ENCODE data around the gene GPN2.
A peak's percentile ranks its signal among the peaks of the same experiment; 100 is the strongest.
"Not testable (repeated sequence)": the region's sequence is repeated elsewhere in the genome, so short reads cannot be mapped to it uniquely, and the experiment has no call there.

The GPN2 gene

DNA sequence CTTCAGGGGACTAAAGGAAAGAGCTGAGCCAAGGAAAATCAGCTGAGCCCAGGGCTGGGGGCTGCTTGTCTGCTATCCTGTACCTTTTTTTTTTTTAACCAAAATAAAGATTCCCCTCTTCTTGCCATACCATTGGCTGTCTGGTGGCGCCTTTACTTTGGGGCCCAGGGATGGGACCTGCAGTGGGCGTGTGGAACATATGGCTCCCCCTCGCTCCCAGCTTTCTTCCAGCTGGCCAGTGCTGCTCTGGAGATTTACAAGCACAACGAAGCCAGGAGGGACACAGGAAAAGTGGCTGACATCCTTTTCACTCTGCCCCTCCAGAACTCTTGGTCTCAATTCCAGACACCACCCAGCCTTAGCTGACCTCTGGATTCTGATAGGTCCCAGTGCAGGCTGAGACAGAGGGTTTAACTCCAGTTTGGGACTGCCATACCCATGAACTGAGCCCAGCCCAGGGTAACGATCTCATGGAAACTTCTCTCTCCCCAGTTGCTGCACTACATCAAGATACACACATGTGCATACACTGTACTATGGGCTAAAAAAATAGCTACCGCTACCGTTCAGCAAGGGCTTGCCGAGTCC lies 32.5 kb downstream of the GPN2 start:
- no peak for ATAC-seq
- no peak for DNase-seq

DNA sequence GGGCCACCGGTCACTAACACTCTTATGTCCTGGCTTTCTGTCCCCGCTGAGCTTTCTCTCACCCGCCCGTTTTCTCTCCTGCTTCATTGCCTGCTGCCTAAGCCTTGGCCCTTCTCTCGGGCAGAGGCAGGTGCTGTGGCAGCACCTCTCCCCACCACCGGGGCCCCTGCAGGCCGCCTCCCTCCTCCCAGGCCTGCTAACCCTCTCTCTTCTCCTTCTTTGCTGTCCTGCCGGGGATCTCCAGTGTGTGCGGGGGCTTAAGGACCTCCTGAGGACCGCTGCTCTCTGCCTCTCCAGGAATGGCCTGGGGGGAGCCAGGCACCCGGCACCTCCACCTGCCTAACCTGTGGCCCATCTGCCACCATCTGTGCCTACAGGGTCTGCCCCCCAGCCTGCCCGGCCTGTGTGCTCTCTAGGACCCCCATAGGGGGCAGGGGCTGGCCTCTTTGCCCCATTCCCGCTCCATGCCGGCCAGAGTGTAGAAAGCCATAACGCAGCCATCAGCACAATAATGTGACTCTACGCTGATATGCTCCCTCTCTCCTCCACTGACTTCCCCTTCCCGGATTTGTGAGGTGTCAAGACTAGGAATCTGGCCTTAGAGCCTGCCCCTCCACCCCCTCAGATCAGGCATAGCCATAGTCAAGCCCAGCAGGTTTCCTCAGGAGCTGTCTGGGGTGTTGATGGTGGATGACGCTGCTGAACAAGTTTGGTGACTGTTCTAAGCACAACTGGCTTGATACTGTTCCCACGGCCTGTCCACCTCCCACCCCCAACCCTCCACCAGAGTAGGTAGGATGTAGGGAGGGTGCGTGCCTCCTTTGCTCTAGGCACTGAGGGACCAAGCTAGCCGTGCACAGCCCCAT lies 33.2 kb downstream of the GPN2 start:
- peak; percentile 5 for ATAC-seq
- no peak for DNase-seq

DNA sequence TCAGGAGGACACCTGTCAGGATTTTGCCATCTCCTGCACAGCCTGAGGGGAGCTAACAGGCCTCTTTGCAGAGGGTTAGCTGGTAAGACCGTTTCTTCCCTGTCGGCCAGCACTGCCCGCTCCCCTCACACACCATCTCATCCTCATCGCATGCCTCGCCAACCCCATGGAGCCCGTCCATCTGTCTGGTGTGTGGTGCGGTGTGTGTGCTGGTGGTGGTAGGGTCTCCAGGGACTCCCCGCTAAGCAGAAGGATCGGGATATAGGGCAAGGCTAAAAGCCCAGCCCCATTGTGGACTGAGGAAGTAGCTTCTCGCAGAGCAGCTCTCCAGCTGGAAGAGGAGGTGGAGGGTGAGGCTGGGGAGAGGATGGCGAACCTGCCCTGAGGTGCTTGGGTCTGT lies 33.9 kb downstream of the GPN2 start:
- no peak for ATAC-seq

GRCh38 chr1:26855636-26856035 lies 34.4 kb downstream of the GPN2 start:
- ATAC-seq (no peak), DNase-seq (no peak)

More for the DNA sequence above, 33.9 kb downstream of the GPN2 start:
- no peak for DNase-seq

DNA sequence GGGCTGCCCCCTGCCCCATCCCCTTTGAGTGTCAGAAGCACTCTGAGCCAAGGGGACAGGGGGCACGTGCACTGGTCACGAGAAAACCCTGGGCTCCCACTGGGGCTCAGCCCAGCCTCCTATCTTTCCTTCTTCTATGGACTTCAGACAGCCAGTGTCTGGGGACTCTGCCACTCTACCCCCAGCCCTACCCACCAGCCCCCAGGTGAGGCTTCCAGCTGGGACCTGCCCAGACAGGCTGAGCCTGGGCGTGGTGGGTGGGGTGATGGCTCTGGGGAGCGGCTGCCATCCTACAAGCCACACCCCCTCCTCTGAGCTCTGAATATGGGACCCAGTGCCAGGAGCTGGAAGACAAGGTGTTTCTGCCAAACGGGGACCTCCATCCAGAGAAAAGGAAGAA lies 35.2 kb downstream of the GPN2 start:
- DNase-seq, result no peak

DNA sequence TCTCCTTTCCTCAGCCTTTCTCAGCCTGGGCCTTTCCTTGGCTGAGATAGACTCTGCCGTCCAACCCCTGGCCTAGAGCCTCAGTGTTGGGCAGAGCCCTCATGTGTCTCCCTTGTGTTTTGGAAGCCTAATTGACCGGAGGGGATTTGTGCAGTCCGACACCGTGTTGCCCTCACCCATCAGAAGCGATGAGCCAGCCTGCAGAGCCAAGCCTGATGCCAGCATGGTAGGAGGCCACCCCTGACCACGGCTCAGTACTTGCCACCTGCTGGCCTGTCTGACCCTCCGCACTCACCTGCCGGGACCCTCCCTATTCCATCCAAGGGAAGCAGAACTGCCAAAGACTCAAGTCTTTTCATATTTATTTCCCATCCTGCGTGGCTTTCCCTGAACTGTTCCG lies 36.5 kb downstream of the GPN2 start:
- DNase-seq (no peak), ATAC-seq (no peak)

More for the DNA sequence above, 35.2 kb downstream of the GPN2 start:
- no peak for ATAC-seq

DNA sequence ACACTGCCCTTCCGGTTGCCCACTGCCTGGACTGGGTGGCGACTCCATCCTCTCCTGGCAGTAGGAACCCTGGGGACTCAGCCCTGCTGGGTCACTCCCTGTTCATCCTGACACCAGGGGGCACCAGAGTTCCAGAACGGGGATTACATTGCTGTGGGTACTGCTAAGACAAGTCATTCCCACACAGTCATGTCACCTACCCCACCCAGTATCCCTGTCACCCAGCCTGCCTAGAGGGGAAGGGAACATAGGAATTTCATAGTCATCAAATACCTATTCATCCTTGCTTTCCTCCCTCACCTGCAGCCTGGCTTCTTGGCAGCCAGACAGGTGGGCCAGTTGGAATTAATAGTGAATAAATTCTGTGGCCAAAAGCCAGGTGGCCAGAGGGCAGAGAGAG lies 36.9 kb downstream of the GPN2 start:
- DNase-seq (peak; percentile 87), ATAC-seq (peak; percentile 73)

- ATAC-seq, result no peak
- no peak for DNase-seq
These were observed 37.4 kb downstream of the GPN2 start for GRCh38 chr1:26852701-26853100.

DNA sequence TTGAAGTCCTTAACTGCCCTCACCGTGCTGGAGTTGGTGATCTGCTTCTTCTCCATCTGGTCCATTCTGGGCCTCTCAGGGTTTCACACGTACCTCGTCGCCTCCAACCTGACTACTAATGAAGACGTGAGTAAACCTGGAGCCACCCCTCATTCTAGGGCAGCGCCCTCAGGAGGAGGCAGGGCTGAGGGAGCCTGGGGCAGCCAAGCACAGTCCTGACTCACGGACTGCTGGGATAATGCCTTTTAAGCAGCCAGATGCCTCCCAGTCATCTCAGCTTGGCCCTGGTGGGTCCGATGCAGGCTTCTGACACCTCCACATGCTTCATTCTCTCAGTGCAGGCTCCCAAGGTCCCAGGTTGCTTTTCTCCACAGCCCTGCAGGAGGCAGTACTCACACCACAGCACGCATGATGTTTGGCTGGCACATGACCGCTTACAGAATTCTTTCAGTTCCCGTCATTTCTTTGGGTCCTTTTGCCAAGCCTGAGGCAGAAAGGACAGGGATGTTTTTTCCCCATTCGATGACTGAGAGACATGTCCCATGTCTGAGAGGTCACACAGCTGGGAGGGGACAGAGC lies 38.9 kb downstream of the GPN2 start:
- ATAC-seq, result no peak
- DNase-seq, result no peak

- DNase-seq (no peak), ATAC-seq (peak; percentile 45)
These were observed 40.9 kb downstream of the GPN2 start for GRCh38 chr1:26848941-26849774.

- no peak for ATAC-seq
- no peak for DNase-seq
These were observed 41.6 kb downstream of the GPN2 start for GRCh38 chr1:26848499-26848898.

- not testable (repeated sequence) for ATAC-seq, DNase-seq
These were observed 42.3 kb downstream of the GPN2 start for GRCh38 chr1:26847826-26848225.

DNA sequence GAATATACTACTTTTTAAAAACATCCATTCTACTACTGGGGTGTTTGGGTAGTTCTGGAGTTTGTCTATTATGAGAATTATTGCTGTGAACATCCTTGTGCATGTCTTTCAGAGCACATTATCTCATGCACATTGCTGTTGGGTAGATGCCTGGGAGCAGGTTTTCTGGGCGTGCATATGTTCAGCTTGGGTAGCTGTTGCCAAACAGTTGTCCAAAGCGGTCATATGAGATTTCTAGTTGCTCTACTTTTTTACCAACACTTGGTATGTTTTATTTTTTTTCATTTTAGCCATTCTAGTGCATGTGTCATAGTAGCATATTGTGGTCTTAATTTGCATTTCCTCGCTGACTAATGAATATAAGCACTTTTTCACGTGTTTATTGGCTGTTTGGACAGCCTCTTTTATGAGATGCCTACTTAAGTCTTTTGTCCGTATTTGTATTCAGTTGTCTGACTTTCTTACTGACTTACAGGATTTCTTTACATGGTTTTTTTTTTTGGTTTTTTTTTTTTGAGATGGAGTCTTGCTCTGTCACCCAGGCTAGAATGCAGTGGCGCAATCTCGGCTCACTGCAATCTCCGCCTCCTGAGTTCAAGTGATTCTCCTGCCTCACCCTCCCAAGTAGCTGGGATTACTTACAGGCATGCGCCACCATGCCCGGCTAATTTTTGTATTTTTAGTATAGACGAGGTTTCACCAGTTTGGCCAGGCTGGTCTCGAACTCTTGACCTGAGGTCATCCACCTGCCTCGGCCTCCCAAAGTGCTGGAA lies 45.5 kb downstream of the GPN2 start:
- DNase-seq (no peak), ATAC-seq (no peak)

DNA sequence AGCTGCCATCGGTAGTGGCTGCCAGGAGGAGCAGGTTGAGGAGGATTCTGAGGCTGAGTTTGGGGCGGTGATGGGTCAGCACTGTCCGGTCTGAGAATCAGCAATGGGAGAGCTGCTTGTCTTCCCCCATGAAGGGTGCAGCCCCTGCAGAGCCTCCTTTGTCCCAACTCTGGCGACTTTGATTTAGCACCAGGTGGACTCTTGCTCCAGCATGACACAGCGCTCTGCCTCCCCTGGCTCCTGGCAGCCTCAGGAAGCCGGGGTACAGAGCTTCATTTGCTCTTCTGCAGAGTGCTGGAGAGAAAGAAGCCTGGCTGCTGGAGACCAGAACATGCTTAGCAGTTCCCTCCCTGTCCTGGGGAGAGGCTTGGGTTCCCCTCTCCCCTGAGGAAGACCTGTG lies 50.3 kb downstream of the GPN2 start:
- DNase-seq, result no peak
- ATAC-seq, result no peak

DNA sequence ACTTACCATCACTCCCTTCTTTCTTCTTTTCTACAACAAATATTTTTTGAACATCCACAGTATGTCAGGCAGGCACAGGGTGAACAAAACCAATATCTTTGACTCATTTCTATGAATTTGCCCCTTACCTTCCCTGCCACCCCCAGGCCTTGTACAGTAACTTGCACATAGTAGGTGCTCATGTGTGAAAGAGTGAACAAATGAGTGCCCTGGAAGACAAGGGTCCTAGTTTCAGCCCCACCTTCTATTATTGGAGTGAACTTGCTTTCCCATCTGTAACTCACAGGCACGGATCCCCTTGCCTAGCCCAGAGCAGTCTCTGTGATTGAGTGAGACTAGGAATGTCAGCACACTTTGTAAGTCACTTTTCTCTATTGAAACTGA lies 50.8 kb downstream of the GPN2 start:
- DNase-seq (no peak), ATAC-seq (no peak)

GRCh38 chr1:26838474-26839338 lies 51.4 kb downstream of the GPN2 start:
- DNase-seq, result peak; percentile 44

DNA sequence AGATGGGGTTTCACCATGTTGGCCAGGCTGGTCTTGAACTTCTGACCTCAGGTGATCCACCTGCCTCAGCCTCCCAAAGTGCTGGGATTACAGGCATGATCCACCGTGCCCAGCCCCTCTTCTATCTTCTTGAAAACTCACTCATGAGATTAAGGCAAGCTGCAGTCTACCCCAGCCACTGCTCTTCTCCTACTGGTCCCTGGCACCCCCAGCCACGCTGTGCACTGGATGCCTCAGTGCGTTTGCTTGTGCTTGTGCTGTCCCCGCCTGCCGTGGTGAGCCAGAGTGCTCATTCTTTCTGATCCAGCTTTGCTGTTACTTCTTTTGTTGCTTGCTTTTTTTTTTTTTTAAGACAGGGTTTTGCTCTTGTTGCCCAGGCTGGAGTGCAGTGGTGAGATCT lies 52.4 kb downstream of the GPN2 start:
- DNase-seq, ATAC-seq: not testable (repeated sequence)

More at GRCh38 chr1:26838474-26839338, 51.4 kb downstream of the GPN2 start:
- peak; percentile 85 for ATAC-seq

GRCh38 chr1:26833432-26834405 lies 56.4 kb downstream of the GPN2 start:
- DNase-seq (peak; percentile 84), ATAC-seq (peak; percentile 94)

- DNase-seq (no peak), ATAC-seq (no peak)
These were observed 57.7 kb downstream of the GPN2 start for GRCh38 chr1:26832249-26832960.

Measured in stimulated activated naive CD8-positive, alpha-beta T cell treated with anti-CD3 and anti-CD28 coated beads, Interleukin-15, Interleukin-2, amounts not matched to agents 100 U/mL and 50 U/mL, for 24 hours (primary cell).